ENCODE measurements around the gene HELZ. TPM values are rescaled to one million over a fixed set of nuclear protein-coding genes. Genes with fewer than 3 reads are reported as not detected.

The HELZ gene
- total RNA-seq, 1 experiment from 2014 or later = 40.5 TPM

DNA sequence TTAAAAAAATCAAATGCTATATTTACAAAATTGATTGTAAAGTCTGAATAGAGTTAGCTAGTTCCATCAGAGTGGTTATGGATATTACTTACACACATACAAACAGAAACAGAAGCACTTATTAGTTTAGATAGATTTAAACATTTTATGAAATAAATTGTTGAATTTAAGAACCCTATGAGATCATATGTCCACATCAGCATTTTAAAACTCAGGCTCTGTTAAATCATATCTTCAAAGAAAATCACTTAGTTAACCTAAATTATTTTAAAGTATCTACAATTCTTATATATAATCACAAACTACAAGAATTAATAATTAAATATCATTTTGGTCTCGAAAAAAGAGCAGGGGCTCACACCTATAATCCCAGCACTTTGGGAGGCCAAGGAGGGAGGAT is 42.5 kb downstream of the HELZ start:
- H3K9ac ChIP-seq (ENCODE audit: low read length) = no peak overlapping the region
- no peak overlapping the region for H2AFZ ChIP-seq (ENCODE audit: low read depth, low read length, poor library complexity, severe bottlenecking)
- ChIA-PET POLR2A (interaction anchor here (0.6 kb wide), 1 partner anchor 239 kb away, joined by 6 read pairs; no protein-coding TSS in a partner anchor), CTCF (interaction anchor here (2.0 kb wide), 1 partner anchor 19 kb away, joined by 7 read pairs; no protein-coding TSS in a partner anchor), RAD21 (ENCODE audit: low non-redundant PET in 1 of 2, low total read pairs in 2 of 2, uncharacterized antibody in 2 of 2, unreplicated experiment in 2 of 2) (no interaction called here)
- no peaks in the 10 kb centered on the region for H3K4me1 ChIP-seq (ENCODE audit: control insufficient read depth in 1 of 2, insufficient read depth in 2 of 2, low read length in 2 of 2)
- no peak for TF ChIP-seq MAX (IDR thresholded peaks at IDR 0.05)
- peaks cover 5 to 10% of the 10 kb centered on the region in 2 experiments; a peak in 3 of 4 replicates for H3K36me3 ChIP-seq (ENCODE audit: control insufficient read depth in 1 of 2, insufficient read depth in 2 of 2, low read length in 2 of 2)
- no peaks in the 10 kb centered on the region for H3K9me2 ChIP-seq (ENCODE audit: insufficient read depth)
- H3K4me3 ChIP-seq (replicated peaks in 1 of 2; ENCODE audit: low read depth in 1 of 2, low read length in 2 of 2) = no peak overlapping the region
- DNase-seq (ENCODE audit: low read depth, low spot score) = no peak
- no peaks in the 10 kb centered on the region for H4K20me1 ChIP-seq (ENCODE audit: insufficient read depth)
- no peaks in the 10 kb centered on the region for H3K9me3 ChIP-seq (ENCODE audit: control insufficient read depth in 1 of 2, insufficient read depth in 1 of 2, low read depth in 1 of 2, low read length in 2 of 2)
- intact Hi-C loops (cut with micrococcal nuclease) = no loop called here
- BruUV-seq (replicated peaks) = no TSS peak
- H3K27me3 ChIP-seq (ENCODE audit: insufficient read depth, low read length) = no peaks in the 10 kb centered on the region
- ATAC-seq = no peak
- no peaks in the 10 kb centered on the region for H3K79me2 ChIP-seq (ENCODE audit: insufficient read depth, low read length)
- no peak overlapping the region for H3K27ac ChIP-seq (ENCODE audit: low read depth, low read length)
- no peak overlapping the region for H3K4me2 ChIP-seq (ENCODE audit: low read length)

DNA sequence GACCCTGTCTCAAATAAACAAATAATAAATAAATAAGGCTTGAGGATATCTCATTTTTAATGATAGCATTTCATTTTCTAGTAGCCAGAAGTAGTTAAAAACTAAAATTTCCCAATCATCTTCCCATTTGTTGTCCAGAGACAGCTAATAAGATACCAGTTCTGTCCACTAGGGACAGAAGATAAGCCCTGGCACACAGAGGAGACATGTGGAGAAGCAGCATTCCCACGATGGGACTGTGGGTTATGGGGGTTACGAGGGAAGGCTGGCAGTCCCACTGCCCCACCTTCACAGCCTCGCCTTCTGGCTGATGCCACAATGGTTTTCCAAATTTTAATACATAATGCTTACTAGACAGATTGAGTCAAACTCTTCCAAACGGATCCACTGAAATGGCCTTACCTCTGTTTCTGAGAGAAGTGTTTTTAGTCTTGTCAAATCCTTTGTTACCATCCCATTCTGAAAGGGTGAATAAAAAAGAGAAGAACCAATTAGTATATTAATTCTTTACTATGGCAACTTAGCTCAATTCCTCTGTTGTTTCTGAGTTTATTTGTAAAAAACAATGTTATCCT is 44.2 kb downstream of the HELZ start:
- no peaks in the 10 kb centered on the region for H3K4me1 ChIP-seq (ENCODE audit: control insufficient read depth in 1 of 2, insufficient read depth in 2 of 2, low read length in 2 of 2)
- no peak overlapping the region for H3K4me3 ChIP-seq (replicated peaks in 1 of 2; ENCODE audit: low read depth in 1 of 2, low read length in 2 of 2)
- no peaks in the 10 kb centered on the region for H3K79me2 ChIP-seq (ENCODE audit: insufficient read depth, low read length)
- H4K20me1 ChIP-seq (ENCODE audit: insufficient read depth) = no peaks in the 10 kb centered on the region
- TF ChIP-seq CEBPB (IDR thresholded peaks at IDR 0.05; ENCODE audit: low read depth) = no peak
- TF ChIP-seq EZH2 (IDR thresholded peaks at IDR 0.05) = no peak
- no peak for TF ChIP-seq POLR2AphosphoS5 (IDR thresholded peaks at IDR 0.05; ENCODE audit: low read depth, low read length)
- TF ChIP-seq SIN3A (IDR thresholded peaks at IDR 0.05; ENCODE audit: low read depth) = no peak
- TF ChIP-seq ZFX (IDR thresholded peaks at IDR 0.05) = no peak
- no peak for TF ChIP-seq REST (IDR thresholded peaks at IDR 0.05; ENCODE audit: low read depth)
- peak; percentile 8; the same call in 1 of the 2 replicates for TF ChIP-seq RAD21 (IDR thresholded peaks at IDR 0.05; ENCODE audit: low read depth)
- no peak for TF ChIP-seq EZH2phosphoT487 (IDR thresholded peaks at IDR 0.05; ENCODE audit: borderline replicate concordance)
- no peak for TF ChIP-seq MAX (IDR thresholded peaks at IDR 0.05)
- TF ChIP-seq ZNF274 (IDR thresholded peaks at IDR 0.05; ENCODE audit: low read depth, low read length) = no peak
- peak in 2 of 3 experiments; percentile 78 to 79; a peak in 4 of 6 replicates for TF ChIP-seq CTCF (IDR thresholded peaks at IDR 0.05 in 2 of 3, conservative IDR thresholded peaks at IDR 0.05 in 1 of 3; ENCODE audit: borderline replicate concordance in 1 of 3, insufficient read depth in 1 of 3, low read depth in 2 of 3, low read length in 2 of 3)
- TF ChIP-seq FOSL1 (IDR thresholded peaks at IDR 0.05; ENCODE audit: low read depth) = no peak
- ChIA-PET CTCF (interaction anchor here (0.6 to 2.0 kb wide), 9 partner anchors 9 to 470 kb away, joined by 3 to 10 read pairs (median 5); no protein-coding TSS in a partner anchor), RAD21 (ENCODE audit: low non-redundant PET in 1 of 2, low total read pairs in 2 of 2, uncharacterized antibody in 2 of 2, unreplicated experiment in 2 of 2) (interaction anchor here in 1 of 2 experiments (0.6 kb wide), 1 partner anchor 156 kb away, joined by 3 read pairs; no protein-coding TSS in a partner anchor), POLR2A (interaction anchor here (0.6 kb wide), 1 partner anchor 12 kb away, joined by 5 read pairs; no protein-coding TSS in a partner anchor)
- ATAC-seq (peak; percentile 99), DNase-seq (ENCODE audit: low read depth, low spot score) (peak; percentile 18)
- no peak overlapping the region for H2AFZ ChIP-seq (ENCODE audit: low read depth, low read length, poor library complexity, severe bottlenecking)
- intact Hi-C loops (cut with micrococcal nuclease) = no loop called here
- peaks cover 5 to 10% of the 10 kb centered on the region in 2 experiments; a peak in 3 of 4 replicates for H3K36me3 ChIP-seq (ENCODE audit: control insufficient read depth in 1 of 2, insufficient read depth in 2 of 2, low read length in 2 of 2)
- no peaks in the 10 kb centered on the region for H3K9me3 ChIP-seq (ENCODE audit: control insufficient read depth in 1 of 2, insufficient read depth in 1 of 2, low read depth in 1 of 2, low read length in 2 of 2)
- BruUV-seq (replicated peaks) = no TSS peak
- no peak overlapping the region for H3K4me2 ChIP-seq (ENCODE audit: low read length)
- no peak overlapping the region for H3K9ac ChIP-seq (ENCODE audit: low read length)
- H3K27ac ChIP-seq (ENCODE audit: low read depth, low read length) = no peak overlapping the region
- H3K9me2 ChIP-seq (ENCODE audit: insufficient read depth) = no peaks in the 10 kb centered on the region
- H3K27me3 ChIP-seq (ENCODE audit: insufficient read depth, low read length) = no peaks in the 10 kb centered on the region
